ENCODE measurements around the gene MSX1.

DNA sequence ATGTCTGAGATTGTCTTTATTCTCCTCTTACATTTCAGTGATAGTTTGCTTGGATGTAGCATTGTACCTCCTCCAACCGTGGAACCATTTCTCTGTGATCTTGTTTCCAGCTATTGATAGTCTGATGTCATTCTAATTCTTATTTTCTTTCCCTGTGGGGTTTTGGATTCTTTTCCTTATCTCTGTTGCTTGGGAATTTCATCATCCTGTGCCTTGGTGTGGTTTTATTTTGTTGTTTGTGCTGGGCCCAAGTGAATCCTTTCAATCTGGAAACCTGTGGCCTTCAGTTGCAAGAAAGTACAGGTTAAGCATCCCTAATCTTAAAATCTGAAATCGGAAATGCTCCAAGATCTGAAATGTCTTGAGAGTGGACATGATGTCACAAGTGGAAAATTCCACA lies 22.0 kb downstream of the MSX1 start:
- TF ChIP-seq CTCF (IDR thresholded peaks at IDR 0.05; ENCODE audit: low read depth, low read length) (no peak), EZH2phosphoT487 (IDR thresholded peaks at IDR 0.05; ENCODE audit: low read depth) (no peak)

All from OCI-LY3 (cell line).